AG09319 (cell line): ENCODE results near the gene VWA2.

Experiments used
- DNase-seq: peaks from one replicate; pipeline ENCODE4 v3.0.0-alpha.2; 2010; ENCODE audit warnings: low read depth; ENCODE audit errors: extremely low read depth
- TF ChIP-seq, protein P1 (sequence below): IDR thresholded peaks from 2 replicates; pipeline ENCODE4 v1.5.1; 2011; ENCODE audit warnings: low read depth, mild to moderate bottlenecking, inconsistent platforms, low read length, moderate library complexity

Gene VWA2

GRCh38 chr10:114334301-114334700 is 95.2 kb downstream of the VWA2 start:
- no peak for DNase-seq
- TF ChIP-seq, protein P1, sequence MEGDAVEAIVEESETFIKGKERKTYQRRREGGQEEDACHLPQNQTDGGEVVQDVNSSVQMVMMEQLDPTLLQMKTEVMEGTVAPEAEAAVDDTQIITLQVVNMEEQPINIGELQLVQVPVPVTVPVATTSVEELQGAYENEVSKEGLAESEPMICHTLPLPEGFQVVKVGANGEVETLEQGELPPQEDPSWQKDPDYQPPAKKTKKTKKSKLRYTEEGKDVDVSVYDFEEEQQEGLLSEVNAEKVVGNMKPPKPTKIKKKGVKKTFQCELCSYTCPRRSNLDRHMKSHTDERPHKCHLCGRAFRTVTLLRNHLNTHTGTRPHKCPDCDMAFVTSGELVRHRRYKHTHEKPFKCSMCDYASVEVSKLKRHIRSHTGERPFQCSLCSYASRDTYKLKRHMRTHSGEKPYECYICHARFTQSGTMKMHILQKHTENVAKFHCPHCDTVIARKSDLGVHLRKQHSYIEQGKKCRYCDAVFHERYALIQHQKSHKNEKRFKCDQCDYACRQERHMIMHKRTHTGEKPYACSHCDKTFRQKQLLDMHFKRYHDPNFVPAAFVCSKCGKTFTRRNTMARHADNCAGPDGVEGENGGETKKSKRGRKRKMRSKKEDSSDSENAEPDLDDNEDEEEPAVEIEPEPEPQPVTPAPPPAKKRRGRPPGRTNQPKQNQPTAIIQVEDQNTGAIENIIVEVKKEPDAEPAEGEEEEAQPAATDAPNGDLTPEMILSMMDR, result no peak

- TF ChIP-seq, protein P1, result no peak
- DNase-seq, result no peak
Measured at GRCh38 chr10:114335614-114336013, 96.6 kb downstream of the VWA2 start.

GRCh38 chr10:114336823-114337509 is 97.9 kb downstream of the VWA2 start:
- TF ChIP-seq, protein P1, result no peak
- DNase-seq, result no peak

- TF ChIP-seq, protein P1, result no peak
- DNase-seq, result no peak
Measured at GRCh38 chr10:114337510-114338462, 98.7 kb downstream of the VWA2 start.

DNA sequence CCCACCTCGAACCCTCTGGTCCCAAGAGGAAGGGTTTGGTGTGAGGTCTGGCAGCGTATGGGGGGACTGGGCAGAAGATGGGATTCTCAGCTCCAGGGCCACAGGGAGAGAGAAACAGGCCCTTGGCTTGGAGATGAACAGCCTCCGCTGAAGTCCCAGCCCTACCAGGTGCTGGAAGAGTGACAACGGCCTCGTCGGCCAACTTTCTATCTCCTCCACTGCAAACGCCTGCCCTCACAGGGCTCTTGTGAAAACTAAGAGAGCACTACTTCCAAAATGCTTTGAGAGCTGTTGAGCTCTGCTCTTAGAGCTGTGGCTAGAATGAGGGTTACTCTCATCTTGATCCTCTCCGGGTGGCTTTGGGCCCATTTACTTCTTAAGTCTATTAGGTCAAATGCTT is 101.8 kb downstream of the VWA2 start:
- TF ChIP-seq, protein P1, result no peak
- no peak for DNase-seq
